OCI-LY7 (cell line): ENCODE measurements around the gene GLCE. TPM values are rescaled to one million over a fixed set of nuclear protein-coding genes. Genes with fewer than 3 reads are reported as not detected.

ENCODE experiments used
- BruUV-seq: library from RNA; stranded (reverse); fragments of 400-500 nt; replicated peaks from 2 replicates; lab custom pipeline; 2021; lab: Mats Ljungman, UMichigan
- CTCF ChIA-PET: fragments of 300-600 bp; sonication (Branson Sonifier 250); formaldehyde crosslinking; loops from one replicate; lab custom pipeline; 2022; ENCODE audit warnings: antibody characterized with exemption; ENCODE audit not compliant: unreplicated experiment; lab: Charles Lee
- POLR2A ChIA-PET: fragments of 300-600 bp; sonication (Branson Sonifier 250); formaldehyde crosslinking; loops from one replicate; lab custom pipeline; 2022; ENCODE audit warnings: antibody characterized with exemption; lab: Charles Lee
- DNase-seq: peaks from one replicate; pipeline ENCODE4 v3.0.0-alpha.2; 2015; ENCODE audit warnings: low spot score
- H2AFZ ChIP-seq: fragments of 200-600 bp; sonication (generic), shearing (Covaris generic); 2 replicates; pipeline ENCODE4 v1.6.1; 2014; ENCODE audit warnings: mild to moderate bottlenecking, antibody characterized with exemption, low read length, moderate library complexity
- H3K27ac ChIP-seq: fragments of 200-600 bp; sonication (generic); 2 replicates; pipeline ENCODE4 v1.5.1; 2014; ENCODE audit warnings: mixed run types, low read depth, mild to moderate bottlenecking, moderate library complexity, low read length, inconsistent platforms; ENCODE audit not compliant: poor library complexity, severe bottlenecking
- H3K36me3 ChIP-seq: fragments of 200-600 bp; sonication (generic); 2 replicates; pipeline ENCODE4 v1.6.1; 2014; ENCODE audit warnings: mild to moderate bottlenecking, antibody characterized with exemption, low read length, moderate library complexity, mixed read lengths; ENCODE audit not compliant: insufficient read depth
- H3K4me1 ChIP-seq: fragments of 200-600 bp; sonication (generic); 2 replicates; pipeline ENCODE4 v1.5.1; 2014; ENCODE audit warnings: mild to moderate bottlenecking, low read length; ENCODE audit not compliant: insufficient read depth, poor library complexity, severe bottlenecking
- H3K4me2 ChIP-seq: fragments of 200-600 bp; sonication (generic); 2 replicates; pipeline ENCODE4 v1.6.1; 2014; ENCODE audit warnings: mild to moderate bottlenecking, low read length
- H3K4me3 ChIP-seq: fragments of 200-600 bp; sonication (generic); 2 replicates; pipeline ENCODE4 v1.5.1; 2014; ENCODE audit warnings: mild to moderate bottlenecking, low read depth, low read length; ENCODE audit not compliant: poor library complexity, severe bottlenecking
- H3K79me2 ChIP-seq: fragments of 200-600 bp; sonication (generic); 2 replicates; pipeline ENCODE4 v1.6.1; 2016; ENCODE audit warnings: low read depth, mild to moderate bottlenecking, low read length, moderate library complexity, mixed read lengths; ENCODE audit not compliant: insufficient read depth
- H3K9me2 ChIP-seq: fragments of 200-600 bp; sonication (generic); 2 replicates; pipeline ENCODE4 v1.6.1; 2016; ENCODE audit warnings: mild to moderate bottlenecking, low read length, mixed read lengths; ENCODE audit not compliant: insufficient read depth
- H3K9me3 ChIP-seq: fragments of 200-600 bp; sonication (generic); 2 replicates; pipeline ENCODE4 v1.6.1; 2014; ENCODE audit warnings: mild to moderate bottlenecking, mixed run types, low read length, mixed read lengths
- H4K20me1 ChIP-seq: fragments of 200-600 bp; sonication (generic); 2 replicates; pipeline ENCODE4 v1.6.1; 2014; ENCODE audit warnings: mild to moderate bottlenecking, antibody characterized with exemption, low read length, moderate library complexity, mixed read lengths; ENCODE audit not compliant: insufficient read depth
- CTCF ChIP-seq: fragments of 200-600 bp; sonication (generic); conservative IDR thresholded peaks from 2 replicates; pipeline ENCODE4 v1.5.1; 2014; ENCODE audit warnings: mild to moderate bottlenecking, antibody characterized with exemption, low read length, moderate library complexity, mixed read lengths
- EZH2phosphoT487 ChIP-seq: fragments of 200-600 bp; sonication (generic); IDR thresholded peaks from 2 replicates; pipeline ENCODE4 v1.6.1; 2018; ENCODE audit warnings: low read depth, borderline replicate concordance, mild to moderate bottlenecking, mixed run types, antibody characterized with exemption, low read length, moderate library complexity, mixed read lengths
- intact Hi-C: fragments of 100-400 bp; cut with micrococcal nuclease; formaldehyde crosslinking; loops from one replicate; pipeline ENCODE4 v1.10.0; 2022; ENCODE audit not compliant: unreplicated experiment
- total RNA-seq, 2 experiments: library from RNA; depleted of rRNA in 1 of 2; stranded (reverse); fragments of >200 nt in 1 of 2; shearing (Covaris generic) in 1 of 2; gene quantifications; 2 replicates each; pipeline ENCODE4 v1.2.3, GENCODE V29; 2014 to 2022

The GLCE gene
- total RNA-seq, 2 experiments from 2014 or later = 7.0 to 7.1 TPM

DNA sequence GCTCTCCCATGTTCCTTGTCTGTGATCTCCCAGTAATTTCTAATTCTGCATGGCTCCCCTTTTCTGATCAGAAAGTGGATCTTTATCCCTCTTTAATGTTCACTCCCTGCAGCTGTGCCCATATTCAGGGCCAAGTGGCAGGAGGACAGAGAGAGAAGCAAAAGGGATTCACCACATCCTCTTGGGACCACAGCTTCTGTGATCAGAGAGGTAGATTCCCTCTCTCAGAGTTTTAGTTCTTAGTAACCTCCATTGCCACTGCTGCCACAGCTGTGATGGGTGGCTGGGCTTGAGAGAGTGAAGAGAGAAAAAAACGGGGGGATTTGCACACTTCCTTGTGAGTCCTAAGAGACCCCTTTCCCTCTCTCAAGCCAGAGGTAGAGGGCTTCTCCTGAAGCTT lies 49.2 kb downstream of the GLCE start:
- ChIA-PET POLR2A (no interaction called here), CTCF (no interaction called here)
- BruUV-seq = no TSS peak
- H3K36me3 ChIP-seq = no peaks in the 10 kb centered on the region
- no peak overlapping the region for H3K4me2 ChIP-seq
- intact Hi-C loops = no loop called here
- DNase-seq = no peak
- no peaks in the 10 kb centered on the region for H3K4me1 ChIP-seq
- H3K9me3 ChIP-seq = no peaks in the 10 kb centered on the region
- H4K20me1 ChIP-seq = no peaks in the 10 kb centered on the region
- H3K9me2 ChIP-seq = no peaks in the 10 kb centered on the region
- H3K4me3 ChIP-seq = no peak overlapping the region
- no peak overlapping the region for H2AFZ ChIP-seq
- no peaks in the 10 kb centered on the region for H3K79me2 ChIP-seq
- no peak overlapping the region for H3K27ac ChIP-seq
- TF ChIP-seq CTCF (no peak), EZH2phosphoT487 (no peak)

- H3K4me3 ChIP-seq = no peak overlapping the region
- no TSS peak for BruUV-seq
- no peaks in the 10 kb centered on the region for H3K79me2 ChIP-seq
- H3K4me2 ChIP-seq = no peak overlapping the region
- POLR2A ChIA-PET = no interaction called here
- intact Hi-C loops = no loop called here
- no peaks in the 10 kb centered on the region for H4K20me1 ChIP-seq
- H3K9me3 ChIP-seq = no peaks in the 10 kb centered on the region
- H2AFZ ChIP-seq = no peak overlapping the region
- H3K27ac ChIP-seq = no peak overlapping the region
- H3K4me1 ChIP-seq = no peaks in the 10 kb centered on the region
- CTCF ChIA-PET = no interaction called here
- TF ChIP-seq EZH2phosphoT487 (no peak), CTCF (no peak)
- no peaks in the 10 kb centered on the region for H3K36me3 ChIP-seq
- DNase-seq = no peak
- no peaks in the 10 kb centered on the region for H3K9me2 ChIP-seq
Measured at GRCh38 chr15:69210574-69210973, 50.1 kb downstream of the GLCE start.

- H3K36me3 ChIP-seq = no peaks in the 10 kb centered on the region
- no peak for TF ChIP-seq EZH2phosphoT487
- TF ChIP-seq CTCF = peak; percentile 55
- no peak overlapping the region for H3K4me3 ChIP-seq
- H3K79me2 ChIP-seq = no peaks in the 10 kb centered on the region
- H3K27ac ChIP-seq = no peak overlapping the region
- H2AFZ ChIP-seq = no peak overlapping the region
- H3K4me1 ChIP-seq = no peaks in the 10 kb centered on the region
- BruUV-seq = no TSS peak
- intact Hi-C loops = no loop called here
- H4K20me1 ChIP-seq = no peaks in the 10 kb centered on the region
- ChIA-PET CTCF (no interaction called here), POLR2A (no interaction called here)
- no peaks in the 10 kb centered on the region for H3K9me3 ChIP-seq
- H3K9me2 ChIP-seq = no peaks in the 10 kb centered on the region
- DNase-seq = no peak
- H3K4me2 ChIP-seq = no peak overlapping the region
Measured at GRCh38 chr15:69213786-69214185, 53.4 kb downstream of the GLCE start.
